ENCODE results near the gene TRA2B.

- no peak for TF ChIP-seq ZNF8 (CRISPR knock-in tag; IDR thresholded peaks at IDR 0.05)
- TF ChIP-seq OSR1 (CRISPR knock-in tag; IDR thresholded peaks at IDR 0.05) = no peak
- TF ChIP-seq ISL1 (CRISPR knock-in tag; IDR thresholded peaks at IDR 0.05) = no peak
- no peak for TF ChIP-seq TCF4 (CRISPR knock-in tag; IDR thresholded peaks at IDR 0.05; ENCODE audit: borderline replicate concordance)
- no peak for TF ChIP-seq ZNF565 (CRISPR knock-in tag; conservative IDR thresholded peaks at IDR 0.05; ENCODE audit: low read depth)
- TF ChIP-seq ARNTL (CRISPR knock-in tag; IDR thresholded peaks at IDR 0.05; ENCODE audit: borderline replicate concordance, low read depth) = no peak
- TF ChIP-seq ZFP3 (CRISPR knock-in tag; IDR thresholded peaks at IDR 0.05) = no peak
- TF ChIP-seq GLIS3 (CRISPR knock-in tag; IDR thresholded peaks at IDR 0.05) = no peak
- no peak for TF ChIP-seq PPARA (CRISPR knock-in tag; IDR thresholded peaks at IDR 0.05; ENCODE audit: borderline replicate concordance)
- TF ChIP-seq ESRRG (CRISPR knock-in tag; IDR thresholded peaks at IDR 0.05) = no peak
- no peak for TF ChIP-seq ZC3H10 (CRISPR knock-in tag; IDR thresholded peaks at IDR 0.05)
These were observed 16.5 kb upstream of the TRA2B start for GRCh38 chr3:185954366-185954723.
